ENCODE data around the gene SEC61A1. TPM values are rescaled to one million over a fixed set of nuclear protein-coding genes. Genes with fewer than 3 reads are reported as not detected.

Gene SEC61A1
- total and polyA plus RNA-seq, 4 donors: 80.4 to 295 (median 147) TPM

GRCh38 chr3:128094295-128095151 lies 42.3 kb downstream of the SEC61A1 start:
- Histone ChIP-seq H3K27me3 (ENCODE audit: control insufficient read depth in 4 of 4, insufficient read depth in 4 of 4, low read length in 3 of 4) (no peaks in the 10 kb centered on the region), H3K9ac (ENCODE audit: low read depth in 1 of 2, low read length in 2 of 2) (peak overlapping the region in 1 of 2 donors; percentile 10), H3K36me3 (ENCODE audit: control insufficient read depth in 4 of 4, insufficient read depth in 3 of 4, low read depth in 1 of 4, low read length in 3 of 4) (peaks cover 0 to 4% (median 0%) of the 10 kb centered on the region in 4 donors), H3K9me3 (ENCODE audit: control insufficient read depth in 4 of 4, low read length in 3 of 4) (no peaks in the 10 kb centered on the region), H3K4me1 (ENCODE audit: control insufficient read depth in 4 of 4, insufficient read depth in 4 of 4, low read length in 3 of 4) (peaks cover 13 to 60% (median 51%) of the 10 kb centered on the region in 4 donors), H3K27ac (ENCODE audit: low read depth in 1 of 2, low read length in 2 of 2) (peak overlapping the region in 1 of 2 donors; percentile 64), H3K4me3 (ENCODE audit: low read depth in 1 of 3, low read length in 3 of 3) (no peak overlapping the region)
- DNase-seq (ENCODE audit: low spot score): no peak
- TF ChIP-seq SP1 (IDR thresholded peaks at IDR 0.05): peak; percentile 92
- TF ChIP-seq RXRA (IDR thresholded peaks at IDR 0.05): peak; percentile 80 to 82
- TF ChIP-seq ZBTB33 (IDR thresholded peaks at IDR 0.05): no peak
- TF ChIP-seq FOXA2 (IDR thresholded peaks at IDR 0.05): no peak
- TF ChIP-seq HNF4G (IDR thresholded peaks at IDR 0.05): peak; percentile 88
- no peak for TF ChIP-seq TAF1 (conservative IDR thresholded peaks at IDR 0.05)
- TF ChIP-seq MAX (IDR thresholded peaks at IDR 0.05): peak; percentile 29
- peak; percentile 90 to 91 for TF ChIP-seq RAD21 (IDR thresholded peaks at IDR 0.05)
- TF ChIP-seq CTCF (IDR thresholded peaks at IDR 0.05; ENCODE audit: low read depth, low read length, missing input control): peak; percentile 72
- TF ChIP-seq JUND (IDR thresholded peaks at IDR 0.05): no peak
- TF ChIP-seq GABPA (IDR thresholded peaks at IDR 0.05 in 1 of 2, conservative IDR thresholded peaks at IDR 0.05 in 1 of 2): no peak
- TF ChIP-seq EGR1 (IDR thresholded peaks at IDR 0.05; ENCODE audit: low read depth in 2 of 2): no peak
- peak; percentile 31 for TF ChIP-seq REST (IDR thresholded peaks at IDR 0.05)
- no peak for TF ChIP-seq ATF3 (IDR thresholded peaks at IDR 0.05)
- peak; percentile 9 for TF ChIP-seq NR2F2 (IDR thresholded peaks at IDR 0.05)
- peak; percentile 31 for TF ChIP-seq FOXA1 (IDR thresholded peaks at IDR 0.05)
- TF ChIP-seq YY1 (IDR thresholded peaks at IDR 0.05): peak; percentile 30
- TF ChIP-seq HNF4A (conservative IDR thresholded peaks at IDR 0.05): peak; percentile 94 to 97
- WGBS: 39% methylated on average over 13 of the region's 13 CpGs
